K562 treated with DMSO at 1 percent for 48 hours (cell line): Measurements from ENCODE around the gene PRMT1. TPM values are rescaled to one million over a fixed set of nuclear protein-coding genes. Genes with fewer than 3 reads are reported as not detected.

ENCODE experiments used
- total RNA-seq: library from RNA; unstranded; fragments of 300-600 nt; gene quantifications from 2 replicates; pipeline ENCODE4 v1.2.3, GENCODE V29; 2022; ENCODE audit warnings: low replicate concordance; ENCODE audit errors: extremely low read depth

PRMT1 gene
- not detected in 2 replicates for total RNA-seq

GRCh38 chr19:49677231-49677900 is at the start of gene PRMT1:
Gene PRMT1, plus strand, starts transcription at chr19:49677271. Its CDS starts 10 bp downstream, at chr19:49677281.

DNA sequence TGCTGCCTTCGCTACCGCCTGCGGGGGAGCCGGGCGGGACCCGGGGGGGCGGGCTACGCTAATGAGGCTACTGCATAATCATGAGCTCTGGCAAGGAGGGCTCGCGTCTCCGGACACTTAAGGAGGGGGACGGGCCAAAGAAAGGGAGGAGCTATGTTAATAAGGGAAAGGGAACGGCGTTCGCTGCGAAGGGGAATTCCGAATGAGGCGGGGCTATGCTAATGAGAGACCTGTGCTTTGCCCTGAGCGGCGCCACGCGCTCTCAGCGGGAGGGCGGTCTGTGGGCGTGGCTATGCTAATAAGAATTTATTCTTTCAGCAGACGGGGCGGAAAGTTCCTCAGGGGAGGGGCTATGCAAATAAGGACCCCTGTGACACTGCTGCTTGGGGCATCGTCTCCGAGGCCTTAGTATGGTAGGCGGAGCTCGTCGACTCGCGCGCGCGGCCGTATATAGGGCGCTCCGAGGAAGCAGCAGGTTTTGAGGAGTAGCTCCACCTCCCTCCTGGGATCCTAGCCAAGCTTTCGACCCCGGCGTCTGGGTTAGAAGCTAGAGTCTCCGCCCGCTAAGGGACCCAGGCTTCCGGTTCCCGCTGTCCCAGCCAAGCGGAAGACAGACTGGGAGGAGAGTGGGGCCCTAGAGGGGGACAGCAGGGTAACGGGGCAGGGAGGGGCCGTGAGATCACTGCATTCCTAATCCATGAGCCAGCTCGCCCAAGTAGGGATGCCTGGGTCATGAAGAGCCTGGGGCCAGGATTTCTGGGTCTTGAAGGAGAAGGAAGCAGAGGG is 36.8 kb upstream of the PRMT1 start, which contains the start of gene RRAS:
Gene RRAS, minus strand, starts transcription at position 31 of the 786 bp plus-strand sequence. CDS start 45 bp downstream, outside the sequence.

DNA sequence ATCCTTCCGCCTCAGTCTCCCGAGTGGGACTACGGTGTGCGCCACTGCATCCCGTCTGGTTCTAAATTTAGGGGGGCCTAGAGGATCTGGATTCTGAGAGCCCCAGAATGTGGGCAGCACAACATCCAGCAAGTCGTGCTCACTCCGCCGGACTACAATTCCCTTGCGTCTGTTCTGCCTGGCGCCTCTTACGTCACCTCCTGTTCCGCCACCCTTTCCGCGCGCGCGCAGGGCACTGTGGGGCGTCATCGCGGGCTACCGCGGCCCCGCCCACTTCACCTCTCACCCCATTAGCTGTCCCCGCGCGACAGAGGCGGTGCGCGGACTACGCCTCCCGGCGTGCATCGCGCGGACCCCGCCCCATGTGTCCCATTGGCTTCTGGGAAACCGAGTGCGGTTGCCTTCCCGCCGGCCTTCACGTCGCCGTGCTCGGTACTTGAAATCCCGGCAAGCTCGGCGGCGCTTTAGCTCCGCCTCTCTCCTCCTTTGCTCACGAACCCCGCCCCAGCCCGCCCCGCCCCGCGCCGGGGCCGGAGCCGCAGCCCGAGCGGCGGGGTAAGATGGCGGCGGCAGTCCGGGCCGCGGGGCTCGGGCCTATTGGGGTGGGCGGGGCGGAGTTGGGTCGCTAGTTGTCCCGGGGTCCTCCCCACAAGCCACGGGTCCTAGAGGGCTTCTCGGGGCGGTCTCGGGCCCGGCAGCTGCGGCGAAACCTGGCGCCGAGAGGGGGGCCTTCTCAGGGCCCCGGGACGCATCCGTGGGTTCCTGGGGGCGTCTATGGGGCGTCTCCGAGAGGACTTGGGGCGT is 35.2 kb upstream of the PRMT1 start, which contains the start of gene SCAF1:
Gene SCAF1, plus strand, starts transcription at position 522 of the 804 bp plus-strand sequence. CDS start 2,818 bp downstream, outside the sequence.

DNA sequence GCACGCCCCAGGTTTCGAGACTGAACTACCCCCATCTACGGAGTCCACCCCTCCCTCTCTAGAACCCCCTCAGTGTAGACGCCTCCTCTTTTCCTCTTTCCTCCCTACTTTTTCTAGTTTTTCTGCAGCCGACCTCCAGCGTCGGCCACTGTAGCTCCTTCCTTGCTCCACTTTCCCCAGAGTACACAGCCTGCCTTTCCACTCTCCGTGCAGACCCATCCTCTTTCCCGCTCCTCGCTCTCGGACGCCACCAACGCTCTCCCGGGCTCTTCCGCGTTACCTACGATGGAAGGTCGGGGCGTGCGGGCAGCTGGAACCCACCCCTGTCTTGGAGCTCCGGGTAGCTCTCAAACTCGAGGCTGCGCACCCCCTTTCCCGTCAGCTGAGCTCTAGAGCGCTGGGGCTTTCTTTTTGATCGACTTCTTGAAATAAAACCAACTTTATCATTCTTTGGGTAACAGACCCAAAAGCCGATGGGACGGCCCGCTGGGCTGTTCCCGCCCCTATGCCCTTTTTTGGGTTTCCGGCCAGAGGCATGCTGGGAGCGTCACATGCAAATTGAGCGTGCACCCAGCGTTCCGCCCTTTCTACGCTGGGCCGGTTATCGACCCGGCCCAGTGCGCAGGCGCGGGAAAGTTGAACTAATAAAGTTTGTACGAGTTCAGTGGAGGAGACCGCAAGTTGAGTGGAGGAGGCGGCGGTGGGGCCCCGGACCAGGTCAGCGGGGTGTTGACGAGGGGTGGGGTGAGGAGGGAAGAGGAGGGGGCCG is 11.5 kb upstream of the PRMT1 start, which contains the start of the genes BCL2L12 and IRF3:
Gene BCL2L12, plus strand, starts transcription at position 583 of the 769 bp plus-strand sequence. CDS start 760 bp downstream, outside the sequence.
Gene IRF3, minus strand, starts transcription at position 507 of the 769 bp plus-strand sequence. CDS start 1,019 bp downstream, outside the sequence.

GRCh38 chr19:49689133-49690078 is 12.3 kb downstream of the PRMT1 start, which contains the start of gene ADM5:
Gene ADM5, plus strand, starts transcription at chr19:49689594. Its CDS starts 244 bp downstream, at chr19:49689838.

DNA sequence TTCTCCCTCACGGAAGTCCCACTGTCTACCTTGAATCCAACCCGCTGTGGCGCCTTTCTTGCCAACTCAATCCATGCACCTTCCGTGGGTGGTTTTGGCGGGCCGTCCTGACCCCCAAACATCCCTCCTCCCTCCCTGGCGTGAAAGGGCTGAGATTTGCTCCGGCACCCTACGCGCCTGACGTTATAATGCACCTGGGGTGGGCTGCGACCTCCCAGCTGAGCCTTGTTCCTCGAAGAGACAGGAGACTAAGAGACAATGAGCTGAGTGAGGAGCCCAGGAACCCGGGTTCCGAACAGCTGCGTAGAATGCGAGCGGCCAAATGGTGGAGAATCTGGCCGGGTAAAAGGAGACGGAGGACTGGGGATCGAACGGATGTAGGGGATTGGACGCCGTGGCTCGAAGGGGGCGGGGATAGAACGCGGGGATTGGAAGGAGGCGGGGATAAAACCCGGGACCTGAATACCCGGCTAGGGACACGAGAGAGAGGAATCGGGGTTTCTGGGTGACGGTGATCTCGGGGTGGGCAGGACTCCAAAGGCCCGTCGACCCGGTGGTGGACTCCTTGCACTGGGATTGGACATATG is 13.7 kb downstream of the PRMT1 start, which contains the start of gene CPT1C:
Gene CPT1C, plus strand, starts transcription at position 461 of the 587 bp plus-strand sequence. CDS start 1,137 bp downstream, outside the sequence.

Other genes with a start within 250 kb of the PRMT1 start
- not detected in 2 replicates for gene SLC17A7, start 235.7 kb upstream of the PRMT1 start, total RNA-seq
- not detected in 2 replicates for gene PIH1D1, start 225.5 kb upstream of the PRMT1 start, total RNA-seq
- not detected in 2 replicates for gene ALDH16A1, start 224.0 kb upstream of the PRMT1 start, total RNA-seq
- gene FLT3LG, start 203.1 kb upstream of the PRMT1 start, total RNA-seq, result not detected in 2 replicates
- 3,760 and 3,772 TPM in 2 replicates for gene RPL13A, start 189.7 kb upstream of the PRMT1 start, total RNA-seq
- 2,330 TPM in 1 of 2 replicates, not detected in the other for gene RPS11, start 180.8 kb upstream of the PRMT1 start, total RNA-seq
- not detected in 2 replicates for gene FCGRT, start 164.6 kb upstream of the PRMT1 start, total RNA-seq
- not detected in 2 replicates for gene RCN3, start 149.3 kb upstream of the PRMT1 start, total RNA-seq
- gene NOSIP, start 96.7 kb upstream of the PRMT1 start, total RNA-seq, result 906 TPM in 1 of 2 replicates, not detected in the other
- not detected in 2 replicates for gene PRRG2, start 96.0 kb upstream of the PRMT1 start, total RNA-seq
- gene PRR12, start 86.1 kb upstream of the PRMT1 start, total RNA-seq, result not detected in 2 replicates
- not detected in 2 replicates for gene RRAS, start 37.1 kb upstream of the PRMT1 start, total RNA-seq
- not detected in 2 replicates for gene SCAF1, start 35.1 kb upstream of the PRMT1 start, total RNA-seq
- not detected in 2 replicates for gene IRF3, start 11.4 kb upstream of the PRMT1 start, total RNA-seq
- not detected in 2 replicates for gene BCL2L12, start 11.3 kb upstream of the PRMT1 start, total RNA-seq
- not detected in 2 replicates for gene ADM5, start 12.3 kb downstream of the PRMT1 start, total RNA-seq
- gene CPT1C, start 13.8 kb downstream of the PRMT1 start, total RNA-seq, result not detected in 2 replicates
- not detected in 2 replicates for gene TSKS, start 86.0 kb downstream of the PRMT1 start, total RNA-seq
- gene AP2A1, start 89.7 kb downstream of the PRMT1 start, total RNA-seq, result 113 TPM in 1 of 2 replicates, not detected in the other
- gene FUZ, start 136.0 kb downstream of the PRMT1 start, total RNA-seq, result not detected in 2 replicates
- not detected in 2 replicates for gene MED25, start 141.0 kb downstream of the PRMT1 start, total RNA-seq
- not detected in 2 replicates for gene PTOV1, start 173.9 kb downstream of the PRMT1 start, total RNA-seq
- gene PNKP, start 190.3 kb downstream of the PRMT1 start, total RNA-seq, result not detected in 2 replicates
- gene AKT1S1, start 200.1 kb downstream of the PRMT1 start, total RNA-seq, result not detected in 2 replicates
- not detected in 2 replicates for gene TBC1D17, start 200.4 kb downstream of the PRMT1 start, total RNA-seq
- gene IL4I1, start 219.6 kb downstream of the PRMT1 start, total RNA-seq, result not detected in 2 replicates